H1 (cell line): ENCODE measurements around the gene EYA2. TPM values are rescaled to one million over a fixed set of nuclear protein-coding genes. Genes with fewer than 3 reads are reported as not detected.

Experiments
- CTCF ChIA-PET: fragments of 300-600 bp; sonication (Branson Sonifier 250); formaldehyde crosslinking; loops from one replicate; lab custom pipeline; 2021; ENCODE audit not compliant: partially characterized antibody; lab: Charles Lee
- POLR2A ChIA-PET: fragments of 300-600 bp; sonication (Branson Sonifier 250); formaldehyde crosslinking; loops from one replicate; lab custom pipeline; 2021; ENCODE audit warnings: inconsistent platforms; ENCODE audit not compliant: partially characterized antibody; lab: Charles Lee
- DNase-seq, 2 experiments: peaks; one replicate each; pipeline versions ENCODE4 v3.0.0 to v3.0.0-alpha.2; 2010 to 2022; ENCODE audit warnings: low spot score in 2 of 2, low read depth in 1 of 2, mixed read lengths in 1 of 2
- FAIRE-seq: peaks from 2 replicates; lab custom pipeline; 2011; peaks lifted over from hg19 to GRCh38; lab: Jason Lieb, UNC
- H2AFZ ChIP-seq: 2 replicates; pipeline ENCODE4 v1.8.1; 2012; ENCODE audit warnings: low read length, inconsistent platforms
- H2AK5ac ChIP-seq: 2 replicates; pipeline ENCODE4 v1.6.1; 2013; ENCODE audit warnings: low read depth, low read length
- H2BK120ac ChIP-seq: replicated peaks from 2 replicates; pipeline ENCODE3; 2013; ENCODE audit warnings: low read depth, low read length, inconsistent platforms
- H2BK12ac ChIP-seq: 2 replicates; pipeline ENCODE4 v1.6.1; 2013; ENCODE audit warnings: low read depth, low read length
- H2BK15ac ChIP-seq: 2 replicates; pipeline ENCODE4 v1.6.1; 2013; ENCODE audit warnings: low read length
- H2BK20ac ChIP-seq: 2 replicates; pipeline ENCODE4 v1.6.1; 2013; ENCODE audit warnings: low read length
- H2BK5ac ChIP-seq: 2 replicates; pipeline ENCODE4 v1.6.1; 2013; ENCODE audit warnings: low read depth, low read length
- H3K14ac ChIP-seq: 2 replicates; pipeline ENCODE4 v1.6.1; 2013; ENCODE audit warnings: inconsistent platforms; ENCODE audit not compliant: insufficient read length
- H3K18ac ChIP-seq: 2 replicates; pipeline ENCODE4 v1.6.1; 2013; ENCODE audit warnings: low read length; ENCODE audit errors: extremely low read depth
- H3K23ac ChIP-seq: 2 replicates; pipeline ENCODE4 v1.6.1; 2013; ENCODE audit warnings: inconsistent platforms; ENCODE audit not compliant: insufficient read length
- H3K23me2 ChIP-seq: 2 replicates; pipeline ENCODE4 v1.6.1; 2013; ENCODE audit warnings: low read depth, low read length
- H3K27ac ChIP-seq: 2 replicates; pipeline ENCODE4 v1.6.1; 2011; ENCODE audit warnings: low read depth, low read length, inconsistent platforms
- H3K27me3 ChIP-seq, 4 experiments: replicated peaks in 1 of 4; 1 replicate in 1 of 4; 2 replicates in 3 of 4; pipeline versions ENCODE4 v1.6.1 to v1.8.1; 2011 to 2013; ENCODE audit warnings: low read length in 3 of 4, mild to moderate bottlenecking in 3 of 4, inconsistent platforms in 2 of 4, mixed read lengths in 2 of 4, moderate library complexity in 1 of 4; ENCODE audit not compliant: control insufficient read depth in 3 of 4, insufficient read depth in 3 of 4; ENCODE audit errors: extremely low read depth in 1 of 4
- H3K36me3 ChIP-seq, 4 experiments: 2 replicates each; pipeline versions ENCODE4 v1.6.1 to v1.8.1; 2011 to 2013; ENCODE audit warnings: mild to moderate bottlenecking in 4 of 4, low read length in 3 of 4, moderate library complexity in 2 of 4, control low read depth in 1 of 4, inconsistent platforms in 1 of 4; ENCODE audit not compliant: insufficient read depth in 4 of 4, control insufficient read depth in 2 of 4
- H3K4ac ChIP-seq: replicated peaks from 2 replicates; pipeline ENCODE3; 2013; ENCODE audit warnings: low read length, low read depth, mixed read lengths, inconsistent platforms; ENCODE audit not compliant: insufficient read length
- H3K4me1 ChIP-seq, 4 experiments: replicated peaks in 1 of 4; 1 replicate in 1 of 4; 2 replicates in 3 of 4; pipeline versions ENCODE4 v1.6.1 to v1.8.1; 2011 to 2013; ENCODE audit warnings: low read length in 3 of 4, inconsistent platforms in 2 of 4, mixed read lengths in 1 of 4; ENCODE audit not compliant: insufficient read depth in 4 of 4, control insufficient read depth in 3 of 4
- H3K4me2 ChIP-seq, 2 experiments: 2 replicates each; pipeline versions ENCODE4 v1.6.1 to v1.8.1; 2011 to 2013; ENCODE audit warnings: low read depth in 2 of 2, low read length in 2 of 2, control low read depth in 1 of 2, inconsistent platforms in 1 of 2, mild to moderate bottlenecking in 1 of 2; ENCODE audit not compliant: insufficient read depth in 1 of 2
- H3K4me3 ChIP-seq, 4 experiments: fragments of 200-600, 300-600 bp in 1 of 4; sonication (generic), shearing (Covaris generic), sonication (Bioruptor Twin) in 1 of 4; 2 replicates each; pipeline versions ENCODE4 v1.5.1 to v1.8.1; 2011 to 2016; ENCODE audit warnings: low read length in 4 of 4, low read depth in 3 of 4, control low read depth in 2 of 4, inconsistent platforms in 2 of 4, mild to moderate bottlenecking in 2 of 4, mixed read lengths in 1 of 4, moderate library complexity in 1 of 4; ENCODE audit not compliant: insufficient read depth in 2 of 4; ENCODE audit errors: extremely low read depth in 1 of 4
- H3K56ac ChIP-seq: replicated peaks from 2 replicates; pipeline ENCODE3; 2013; ENCODE audit warnings: low read depth, mild to moderate bottlenecking, mixed read lengths, low read length, inconsistent platforms; ENCODE audit not compliant: insufficient read length
- H3K79me1 ChIP-seq: 2 replicates; pipeline ENCODE4 v1.6.1; 2013; ENCODE audit warnings: low read depth, low read length, control low read depth
- H3K79me2 ChIP-seq, 2 experiments: 2 replicates each; pipeline versions ENCODE4 v1.6.1 to v1.8.1; 2012 to 2013; ENCODE audit warnings: low read length in 2 of 2, mild to moderate bottlenecking in 2 of 2, inconsistent platforms in 1 of 2; ENCODE audit not compliant: insufficient read depth in 2 of 2, control insufficient read depth in 1 of 2
- H3K9ac ChIP-seq, 4 experiments: replicated peaks in 1 of 4; 1 replicate in 1 of 4; 2 replicates in 3 of 4; pipeline versions ENCODE4 v1.6.1 to v1.8.1; 2011 to 2013; ENCODE audit warnings: low read depth in 3 of 4, low read length in 3 of 4, control low read depth in 2 of 4, mild to moderate bottlenecking in 2 of 4, moderate library complexity in 2 of 4, inconsistent platforms in 1 of 4; ENCODE audit errors: extremely low read depth in 1 of 4
- H3K9me3 ChIP-seq, 2 experiments: 2 replicates each; pipeline versions ENCODE4 v1.6.1 to v1.8.1; 2012 to 2013; ENCODE audit warnings: mild to moderate bottlenecking in 2 of 2, moderate library complexity in 2 of 2, control low read depth in 1 of 2, inconsistent platforms in 1 of 2, low read depth in 1 of 2, low read length in 1 of 2, mixed read lengths in 1 of 2; ENCODE audit not compliant: insufficient read depth in 2 of 2
- H4K20me1 ChIP-seq, 2 experiments: replicated peaks in 1 of 2; 2 replicates each; pipeline versions ENCODE3 to v1.8.1; 2011 to 2013; ENCODE audit warnings: inconsistent platforms in 2 of 2, low read length in 2 of 2, mild to moderate bottlenecking in 1 of 2; ENCODE audit not compliant: insufficient read depth in 2 of 2, control insufficient read depth in 1 of 2
- H4K5ac ChIP-seq: 2 replicates; pipeline ENCODE4 v1.6.1; 2013; ENCODE audit warnings: low read length, low read depth, mixed read lengths, inconsistent platforms; ENCODE audit not compliant: insufficient read length
- H4K8ac ChIP-seq: 2 replicates; pipeline ENCODE4 v1.8.0; 2013; ENCODE audit warnings: mild to moderate bottlenecking, moderate library complexity, low read length, inconsistent platforms; ENCODE audit not compliant: insufficient read depth; ENCODE audit errors: extremely low read depth
- H4K91ac ChIP-seq: replicated peaks from 2 replicates; pipeline ENCODE3; 2013; ENCODE audit warnings: low read length, mixed read lengths, inconsistent platforms; ENCODE audit not compliant: insufficient read length
- CBX8 ChIP-seq: fragments of 300-800, 300-1000 bp; sonication (generic); IDR thresholded peaks from 2 replicates; pipeline ENCODE4 v1.7.1; 2016; ENCODE audit warnings: low read depth, low read length, borderline replicate concordance
- EP300 ChIP-seq, 2 experiments: IDR thresholded peaks; 1 replicate in 1 of 2; 2 replicates in 1 of 2; pipeline ENCODE4 v1.6.1; 2011 to 2012; ENCODE audit warnings: low read depth in 2 of 2, low read length in 2 of 2, mild to moderate bottlenecking in 2 of 2, borderline replicate concordance in 1 of 2, inconsistent platforms in 1 of 2, moderate library complexity in 1 of 2
- SRF ChIP-seq: IDR thresholded peaks from 2 replicates; pipeline ENCODE4 v1.6.1; 2011; ENCODE audit warnings: mild to moderate bottlenecking, low read depth, low read length, moderate library complexity
- WGBS, 2 experiments: shearing (Covaris generic) in 1 of 2; methylation state at CpG; one replicate each; pipeline versions ENCODE4 v1.1.6 to v1.1.7; 2013 to 2015; ENCODE audit warnings: low lambda C conversion rate in 2 of 2, mixed read lengths in 2 of 2, inconsistent platforms in 1 of 2, low coverage in 1 of 2, missing lambda C conversion rate in 1 of 2; ENCODE audit not compliant: insufficient replicate concordance in 2 of 2, insufficient coverage in 1 of 2, insufficient read length in 1 of 2; ENCODE audit errors: extremely low coverage in 1 of 2, missing lambda C conversion rate in 1 of 2; 5-methylcytosine and 5-hydroxymethylcytosine counted together
- polyA plus RNA-seq, 7 experiments: library from polyadenylated mRNA; depleted of rRNA in 3 of 7; stranded (reverse) in 5 of 7; unstranded in 2 of 7; fragments of >200 nt in 5 of 7; fragments of 200-250 nt in 2 of 7; gene quantifications; 1 replicate in 5 of 7; 2 replicates in 1 of 7; 4 replicates in 1 of 7; pipeline versions ENCODE4 v1.2.1 to v1.2.3, GENCODE V29; 2011 to 2013; ENCODE audit warnings: missing spikeins in 2 of 7, mixed read lengths in 2 of 7
- total RNA-seq: library from RNA; stranded (reverse); fragmentation: NEBNext Ultra II Directional; extraction: Animal tissue kit (Norgen Biotek cat#: 25700); gene quantifications from 2 replicates; pipeline ENCODE4 v1.2.1, GENCODE V29; 2021

EYA2 gene
- total and polyA plus RNA-seq, 2 of the 8 experiments (the other 6 are each of a cell fraction or from before 2014, with no cell fraction given) = 1.6 to 1.7 TPM

DNA sequence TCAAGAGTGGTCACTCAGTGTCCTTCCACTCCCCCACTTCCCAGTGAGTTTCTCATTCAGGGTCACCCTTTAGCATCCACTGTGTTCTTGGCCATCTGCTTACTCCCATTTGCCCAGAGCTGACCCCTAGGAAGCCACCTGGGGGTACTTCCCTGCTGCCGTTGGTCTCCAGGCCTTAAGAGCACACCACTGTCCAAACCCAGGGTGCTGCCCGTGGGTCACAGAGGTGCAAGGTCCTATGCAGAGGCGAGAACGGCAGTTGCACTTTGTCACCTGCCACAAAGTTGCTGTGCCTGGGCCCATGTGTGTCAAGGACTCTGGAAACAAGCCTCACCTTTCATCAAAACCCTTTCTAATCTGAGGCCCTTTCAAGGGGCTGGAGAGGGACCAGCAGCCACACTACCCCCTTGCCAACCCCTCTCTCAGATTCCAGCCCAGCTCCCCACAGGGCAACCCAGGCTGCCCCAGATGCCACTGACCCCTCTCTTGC is 270.8 kb downstream of the EYA2 start:
- Histone ChIP-seq H3K4me2 (no peak overlapping the region), H3K79me1 (no peaks in the 10 kb centered on the region), H2BK12ac (no peak overlapping the region), H4K20me1 (no peaks in the 10 kb centered on the region), H3K9ac (no peak overlapping the region), H3K79me2 (no peaks in the 10 kb centered on the region), H2AFZ (no peak overlapping the region), H3K14ac (no peak overlapping the region), H2BK15ac (no peak overlapping the region), H3K23me2 (no peaks in the 10 kb centered on the region), H3K9me3 (no peaks in the 10 kb centered on the region), H2BK20ac (no peak overlapping the region)
- CTCF ChIA-PET = interaction anchor here (0.6 to 1.9 kb wide), 6 partner anchors 9 to 413 kb away, joined by 3 to 6 read pairs (median 4); no protein-coding TSS in a partner anchor
- 90% methylated on average over 4 of the region's 4 CpGs; no CpG with 5 or more reads in 1 of the 2 experiments for WGBS, 2 experiments
- no peak for DNase-seq
- TF ChIP-seq EP300 (IDR thresholded peaks at IDR 0.05; ENCODE audit: borderline replicate concordance in 1 of 2, low read depth in 2 of 2, low read length in 2 of 2) (no peak), SRF (no peak), CBX8 (no peak)
- TF ChIP-seq, all 59 proteins: peak for 0
- peaks cover 0 to 3% (median 0%) of the 10 kb centered on the region in 4 experiments; a peak in 1 of 7 replicates for H3K4me1 ChIP-seq
- POLR2A ChIA-PET = no interaction called here
- no peak overlapping the region for H3K4me3 ChIP-seq
- H4K91ac ChIP-seq = no peak overlapping the region
- no peak overlapping the region for H3K56ac ChIP-seq
- FAIRE-seq = no peak
- no peak overlapping the region for H4K5ac ChIP-seq
- no peaks in the 10 kb centered on the region for H3K36me3 ChIP-seq
- no peak overlapping the region for H4K8ac ChIP-seq
- H2BK120ac ChIP-seq = no peak overlapping the region
- no peak overlapping the region for H2AK5ac ChIP-seq
- no peak overlapping the region for H3K18ac ChIP-seq
- no peaks in the 10 kb centered on the region for H3K27me3 ChIP-seq
- no peak overlapping the region for H3K27ac ChIP-seq
- H2BK5ac ChIP-seq = no peak overlapping the region
- no peak overlapping the region for H3K4ac ChIP-seq
- H3K23ac ChIP-seq = no peak overlapping the region
